ENCODE results near the gene MAP3K6. TPM values are rescaled to one million over a fixed set of nuclear protein-coding genes. Genes with fewer than 3 reads are reported as not detected.
A peak's percentile ranks its signal among the peaks of the same experiment; 100 is the strongest.

Gene MAP3K6
- total RNA-seq, 1 experiment from 2014 or later: 25.1 TPM

DNA sequence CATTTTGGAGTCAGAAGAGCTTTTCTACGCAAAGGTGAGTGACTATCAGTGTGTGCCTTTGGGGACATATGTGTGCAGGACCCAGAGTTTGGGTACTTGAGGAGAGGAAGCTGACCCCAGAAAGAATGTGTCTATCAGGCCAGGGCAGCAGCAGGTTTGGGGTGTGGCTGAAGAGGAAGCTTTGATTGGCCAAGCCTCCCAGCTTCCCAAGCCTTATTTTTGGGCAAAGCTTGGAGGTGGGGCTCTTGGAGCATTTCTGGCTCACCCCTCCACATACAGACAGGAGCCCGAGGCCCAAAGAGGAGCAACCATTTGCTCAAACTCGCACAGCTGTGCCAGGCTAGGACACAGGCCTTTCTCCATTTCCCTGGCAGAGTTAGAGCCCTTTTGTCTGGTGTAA is 30.3 kb upstream of the MAP3K6 start:
- H3K79me2 ChIP-seq (ENCODE audit: low read depth): no peaks in the 10 kb centered on the region
- CTCF ChIA-PET: interaction anchor here (0.5 to 1.9 kb wide), 4 partner anchors 19 to 357 kb away, joined by 3 to 13 read pairs (median 6); no protein-coding TSS in a partner anchor
- H3K27me3 ChIP-seq (ENCODE audit: insufficient read depth, low read depth): no peaks in the 10 kb centered on the region
- DNase-seq: no peak
- H2AFZ ChIP-seq: no peak overlapping the region
- no peak overlapping the region for H3K4me2 ChIP-seq
- POLR2A ChIA-PET (ENCODE audit: unreplicated experiment): interaction anchor here (0.7 kb wide), 1 partner anchor 101 kb away, joined by 5 read pairs; no protein-coding TSS in a partner anchor
- no peaks in the 10 kb centered on the region for H4K20me1 ChIP-seq (ENCODE audit: insufficient read depth)
- intact Hi-C loops (cut with micrococcal nuclease; ENCODE audit: unreplicated experiment): loop anchor here (5.0 kb wide), 3 partner anchors 160 to 355 kb away; no protein-coding TSS in a partner anchor
- H3K4me3 ChIP-seq: no peak overlapping the region
- H3K4me1 ChIP-seq (replicated peaks; ENCODE audit: insufficient read depth): no peaks in the 10 kb centered on the region
- H3F3A ChIP-seq (ENCODE audit: insufficient read depth, low read depth): peaks cover 4% of the 10 kb centered on the region; the same call in 1 of the 2 replicates
- no TSS peak for BruUV-seq (replicated peaks)
- TF ChIP-seq CTCF (conservative IDR thresholded peaks at IDR 0.05) (no peak), EZH2 (IDR thresholded peaks at IDR 0.05; ENCODE audit: low read depth) (no peak)
- H3K27ac ChIP-seq: no peak overlapping the region
- H3K36me3 ChIP-seq (ENCODE audit: low read depth): no peaks in the 10 kb centered on the region
- H3K9me3 ChIP-seq (ENCODE audit: insufficient read depth, low read depth): no peaks in the 10 kb centered on the region
- no peaks in the 10 kb centered on the region for H3K9me2 ChIP-seq (ENCODE audit: insufficient read depth)

DNA sequence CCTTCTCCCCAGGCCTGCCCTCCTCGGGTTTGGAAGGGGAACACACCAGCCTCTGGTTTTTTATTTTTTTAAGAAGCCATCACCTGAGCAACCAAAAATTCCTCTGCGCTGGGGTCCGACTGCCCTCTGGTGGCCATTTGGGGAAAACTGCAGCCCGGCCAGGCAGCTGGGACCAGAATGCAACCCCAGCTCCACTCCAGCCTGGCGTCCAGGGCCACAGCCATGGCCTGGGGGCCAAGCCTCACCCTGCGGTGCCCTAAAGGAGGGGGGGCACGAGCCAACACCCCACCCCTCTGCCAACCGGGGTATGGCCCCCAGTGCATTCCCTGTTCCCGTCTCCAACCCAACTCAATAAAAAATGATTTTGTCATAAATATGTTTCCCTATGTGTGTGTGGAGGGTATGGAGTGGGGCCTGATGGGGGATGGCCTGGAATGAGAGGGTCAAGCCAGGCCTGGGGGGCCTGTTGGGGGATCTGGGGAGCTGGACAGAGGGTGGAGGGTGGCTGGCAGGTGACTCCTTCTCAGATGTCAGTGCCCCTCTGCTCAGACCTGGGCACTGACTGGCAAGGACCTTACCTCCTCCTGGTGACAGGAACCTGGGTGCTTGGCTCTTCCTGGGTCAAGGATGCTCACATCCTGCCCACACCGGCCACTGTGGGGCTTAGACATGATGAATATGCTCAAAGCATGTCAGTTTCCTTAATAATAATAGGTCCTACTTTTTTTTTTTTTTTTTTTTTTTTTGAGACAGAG is 28.9 kb upstream of the MAP3K6 start:
- H3K4me1 ChIP-seq (replicated peaks; ENCODE audit: insufficient read depth): no peaks in the 10 kb centered on the region
- no peaks in the 10 kb centered on the region for H3K27me3 ChIP-seq (ENCODE audit: insufficient read depth, low read depth)
- no peak overlapping the region for H3K4me2 ChIP-seq
- no peak overlapping the region for H2AFZ ChIP-seq
- H3K9me3 ChIP-seq (ENCODE audit: insufficient read depth, low read depth): no peaks in the 10 kb centered on the region
- no peak overlapping the region for H3K27ac ChIP-seq
- TF ChIP-seq CTCF (conservative IDR thresholded peaks at IDR 0.05) (peak; percentile 82), EZH2 (IDR thresholded peaks at IDR 0.05; ENCODE audit: low read depth) (no peak)
- peak; percentile 38 to 83 for DNase-seq
- ChIA-PET POLR2A (ENCODE audit: unreplicated experiment) (interaction anchor here (0.8 kb wide), 1 partner anchor 27 kb away, joined by 9 read pairs; no protein-coding TSS in a partner anchor), CTCF (interaction anchor here (0.6 to 1.1 kb wide), 11 partner anchors 17 to 400 kb away, joined by 3 to 10 read pairs (median 4); no protein-coding TSS in a partner anchor)
- H3K4me3 ChIP-seq: no peak overlapping the region
- H3F3A ChIP-seq (ENCODE audit: insufficient read depth, low read depth): no peaks in the 10 kb centered on the region
- no TSS peak for BruUV-seq (replicated peaks)
- no peaks in the 10 kb centered on the region for H4K20me1 ChIP-seq (ENCODE audit: insufficient read depth)
- intact Hi-C loops (cut with micrococcal nuclease; ENCODE audit: unreplicated experiment): loop anchor here (1.0 to 5.0 kb wide), 5 partner anchors 94 to 353 kb away; no protein-coding TSS in a partner anchor
- no peaks in the 10 kb centered on the region for H3K79me2 ChIP-seq (ENCODE audit: low read depth)
- H3K9me2 ChIP-seq (ENCODE audit: insufficient read depth): no peaks in the 10 kb centered on the region
- no peaks in the 10 kb centered on the region for H3K36me3 ChIP-seq (ENCODE audit: low read depth)

- Histone ChIP-seq H3K4me3 (no peak overlapping the region), H3K9me3 (ENCODE audit: insufficient read depth, low read depth) (no peaks in the 10 kb centered on the region), H2AFZ (no peak overlapping the region), H3K9me2 (ENCODE audit: insufficient read depth) (no peaks in the 10 kb centered on the region), H3K36me3 (ENCODE audit: low read depth) (no peaks in the 10 kb centered on the region), H4K20me1 (ENCODE audit: insufficient read depth) (no peaks in the 10 kb centered on the region), H3F3A (ENCODE audit: insufficient read depth, low read depth) (no peaks in the 10 kb centered on the region), H3K79me2 (ENCODE audit: low read depth) (no peaks in the 10 kb centered on the region), H3K27me3 (ENCODE audit: insufficient read depth, low read depth) (no peaks in the 10 kb centered on the region), H3K27ac (no peak overlapping the region), H3K4me1 (replicated peaks; ENCODE audit: insufficient read depth) (no peaks in the 10 kb centered on the region), H3K4me2 (no peak overlapping the region)
- intact Hi-C loops (cut with micrococcal nuclease; ENCODE audit: unreplicated experiment): loop anchor here (1.0 to 5.0 kb wide), 5 partner anchors 94 to 353 kb away; no protein-coding TSS in a partner anchor
- POLR2A ChIA-PET (ENCODE audit: unreplicated experiment): interaction anchor here (0.8 kb wide), 1 partner anchor 26 kb away, joined by 9 read pairs; no protein-coding TSS in a partner anchor
- BruUV-seq (replicated peaks): TSS peak; percentile 42
- no peak for TF ChIP-seq CTCF (conservative IDR thresholded peaks at IDR 0.05)
- TF ChIP-seq EZH2 (IDR thresholded peaks at IDR 0.05; ENCODE audit: low read depth): no peak
- DNase-seq: no peak
- CTCF ChIA-PET: interaction anchor here (0.6 to 1.1 kb wide), 9 partner anchors 18 to 400 kb away, joined by 3 to 9 read pairs (median 3); no protein-coding TSS in a partner anchor
These were observed 28.2 kb upstream of the MAP3K6 start for GRCh38 chr1:27394925-27395324.

Data from PC-9 (cell line).